Activated CD4-positive, alpha-beta T cell treated with anti-CD3 and anti-CD28 coated beads, Interleukin-2, amount 10 ng/mL, durations not matched to agents 24 days and 14 days (primary cell): ENCODE measurements around the gene ADRA2C. TPM values are rescaled to one million over a fixed set of nuclear protein-coding genes. Genes with fewer than 3 reads are reported as not detected.

Source experiments
- DNase-seq: peaks from one replicate; pipeline ENCODE4 v3.0.0; 2022
- H3K27ac Mint-ChIP-seq: one replicate; pipeline ENCODE4 v1.8.0; 2022; ENCODE audit warnings: mild to moderate bottlenecking, mixed read lengths
- H3K27me3 Mint-ChIP-seq: one replicate; pipeline ENCODE4 v1.8.0; 2022; ENCODE audit warnings: mixed read lengths
- H3K36me3 Mint-ChIP-seq: one replicate; pipeline ENCODE4 v1.8.0; 2022; ENCODE audit warnings: low read depth, mild to moderate bottlenecking, mixed read lengths
- H3K4me1 Mint-ChIP-seq: one replicate; pipeline ENCODE4 v1.8.0; 2021; ENCODE audit warnings: mixed read lengths
- H3K4me3 Mint-ChIP-seq: one replicate; pipeline ENCODE4 v1.8.0; 2022; ENCODE audit warnings: mild to moderate bottlenecking, moderate library complexity, mixed read lengths
- H3K9me3 Mint-ChIP-seq: one replicate; pipeline ENCODE4 v1.8.0; 2021; ENCODE audit warnings: mixed read lengths
- intact Hi-C: fragments of 100-400 bp; cut with micrococcal nuclease; formaldehyde crosslinking; loops from one replicate; pipeline ENCODE4 v1.15.1; 2023
- total RNA-seq: library from RNA; stranded (reverse); gene quantifications from 2 replicates; pipeline ENCODE4 v1.2.3, GENCODE V29; 2022

Gene ADRA2C
- total RNA-seq, 1 donor from 2014 or later, result not detected

- H3K9me3 Mint-ChIP-seq, result peaks cover 11% of the 10 kb centered on the region
- no peak overlapping the region for H3K27ac Mint-ChIP-seq
- no peaks in the 10 kb centered on the region for H3K27me3 Mint-ChIP-seq
- no peak overlapping the region for H3K4me3 Mint-ChIP-seq
- DNase-seq, result no peak
- intact Hi-C loops, result no loop called here
- no peaks in the 10 kb centered on the region for H3K36me3 Mint-ChIP-seq
- no peaks in the 10 kb centered on the region for H3K4me1 Mint-ChIP-seq
Observed at GRCh38 chr4:3797831-3798790, 31.9 kb downstream of the ADRA2C start.

GRCh38 chr4:3799496-3799895 lies 33.3 kb downstream of the ADRA2C start:
- no peak overlapping the region for H3K27ac Mint-ChIP-seq
- intact Hi-C loops, result no loop called here

GRCh38 chr4:3800351-3800750 lies 34.2 kb downstream of the ADRA2C start:
- Mint-ChIP-seq H3K9me3 (peaks cover 4% of the 10 kb centered on the region), H3K27me3 (no peaks in the 10 kb centered on the region), H3K36me3 (no peaks in the 10 kb centered on the region), H3K27ac (no peak overlapping the region), H3K4me1 (no peaks in the 10 kb centered on the region), H3K4me3 (no peak overlapping the region)
- DNase-seq, result no peak
- intact Hi-C loops, result no loop called here

More at GRCh38 chr4:3799496-3799895, 33.3 kb downstream of the ADRA2C start:
- H3K27me3 Mint-ChIP-seq, result no peaks in the 10 kb centered on the region
- H3K4me3 Mint-ChIP-seq, result no peak overlapping the region
- H3K4me1 Mint-ChIP-seq, result no peaks in the 10 kb centered on the region
- H3K9me3 Mint-ChIP-seq, result peaks cover 8% of the 10 kb centered on the region
- no peak for DNase-seq
- H3K36me3 Mint-ChIP-seq, result no peaks in the 10 kb centered on the region

GRCh38 chr4:3801521-3801920 lies 35.3 kb downstream of the ADRA2C start:
- Mint-ChIP-seq H3K27ac (no peak overlapping the region), H3K36me3 (no peaks in the 10 kb centered on the region), H3K4me3 (no peak overlapping the region), H3K9me3 (no peaks in the 10 kb centered on the region), H3K4me1 (no peaks in the 10 kb centered on the region), H3K27me3 (no peaks in the 10 kb centered on the region)
- DNase-seq, result no peak
- intact Hi-C loops, result no loop called here

GRCh38 chr4:3801931-3802550 lies 35.9 kb downstream of the ADRA2C start:
- intact Hi-C loops, result no loop called here
- no peaks in the 10 kb centered on the region for H3K4me1 Mint-ChIP-seq
- H3K27ac Mint-ChIP-seq, result no peak overlapping the region
- no peaks in the 10 kb centered on the region for H3K9me3 Mint-ChIP-seq
- no peak for DNase-seq
- no peaks in the 10 kb centered on the region for H3K36me3 Mint-ChIP-seq
- H3K27me3 Mint-ChIP-seq, result no peaks in the 10 kb centered on the region
- H3K4me3 Mint-ChIP-seq, result no peak overlapping the region

DNA sequence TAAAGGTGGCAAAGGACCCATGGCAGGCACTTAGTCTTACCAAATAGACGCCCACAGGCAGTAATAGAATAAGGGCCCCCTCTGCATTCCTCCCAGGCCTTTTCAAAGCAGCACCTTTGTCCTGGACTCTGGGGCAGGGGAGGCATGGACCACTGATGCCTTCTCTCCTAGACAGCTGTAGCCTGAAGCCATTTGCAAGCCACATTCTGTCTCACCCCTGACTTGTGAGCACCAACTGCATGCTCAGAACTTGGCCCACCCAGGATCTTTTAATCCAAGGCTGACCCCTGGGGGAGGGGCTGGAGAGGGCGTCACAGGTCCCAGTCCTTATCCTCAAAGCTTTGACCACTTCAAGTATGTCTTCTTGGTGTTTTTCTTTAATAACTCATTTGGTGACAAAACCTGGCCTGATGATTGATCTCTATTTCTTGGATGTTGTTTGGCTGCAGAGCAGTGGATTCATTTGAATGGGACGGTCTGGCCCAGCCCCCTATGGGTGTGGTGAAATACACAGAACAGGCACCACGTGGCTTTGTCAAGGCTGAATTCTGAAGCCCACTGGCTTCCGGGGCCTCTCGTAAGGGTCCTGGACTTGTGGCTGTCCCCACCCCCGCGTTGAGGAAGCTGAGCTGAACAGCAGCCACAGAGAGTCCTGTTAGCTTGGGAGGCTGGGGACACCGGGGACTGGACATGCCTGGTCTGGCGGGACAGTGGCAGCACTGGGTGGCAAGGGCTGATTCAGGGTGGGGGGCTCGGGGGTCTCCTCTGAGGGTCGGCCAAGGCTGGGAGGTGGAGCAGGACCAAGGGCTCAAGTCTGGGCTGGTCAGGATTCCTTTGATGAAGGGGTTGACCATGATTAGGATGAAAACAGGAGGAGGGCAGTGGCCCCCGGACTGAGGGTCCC lies 36.6 kb downstream of the ADRA2C start:
- H3K9me3 Mint-ChIP-seq, result no peaks in the 10 kb centered on the region
- intact Hi-C loops, result no loop called here
- H3K36me3 Mint-ChIP-seq, result no peaks in the 10 kb centered on the region
- no peak for DNase-seq
- no peaks in the 10 kb centered on the region for H3K4me1 Mint-ChIP-seq
- H3K27me3 Mint-ChIP-seq, result peaks cover 3% of the 10 kb centered on the region
- H3K27ac Mint-ChIP-seq, result no peak overlapping the region
- no peak overlapping the region for H3K4me3 Mint-ChIP-seq

GRCh38 chr4:3803475-3803847 lies 37.3 kb downstream of the ADRA2C start:
- Mint-ChIP-seq H3K4me1 (no peaks in the 10 kb centered on the region), H3K27ac (no peak overlapping the region), H3K4me3 (no peak overlapping the region), H3K27me3 (peaks cover 7% of the 10 kb centered on the region), H3K36me3 (no peaks in the 10 kb centered on the region), H3K9me3 (no peaks in the 10 kb centered on the region)
- no peak for DNase-seq
- intact Hi-C loops, result no loop called here

GRCh38 chr4:3803946-3804345 lies 37.8 kb downstream of the ADRA2C start:
- H3K9me3 Mint-ChIP-seq, result no peaks in the 10 kb centered on the region
- H3K36me3 Mint-ChIP-seq, result no peaks in the 10 kb centered on the region
- H3K27me3 Mint-ChIP-seq, result peaks cover 7% of the 10 kb centered on the region
- DNase-seq, result no peak
- intact Hi-C loops, result no loop called here
- H3K4me1 Mint-ChIP-seq, result no peaks in the 10 kb centered on the region
- no peak overlapping the region for H3K27ac Mint-ChIP-seq
- H3K4me3 Mint-ChIP-seq, result no peak overlapping the region

- H3K4me1 Mint-ChIP-seq, result no peaks in the 10 kb centered on the region
- H3K9me3 Mint-ChIP-seq, result no peaks in the 10 kb centered on the region
- H3K27me3 Mint-ChIP-seq, result peaks cover 7% of the 10 kb centered on the region
- H3K4me3 Mint-ChIP-seq, result no peak overlapping the region
- no peaks in the 10 kb centered on the region for H3K36me3 Mint-ChIP-seq
- H3K27ac Mint-ChIP-seq, result no peak overlapping the region
- no peak for DNase-seq
- intact Hi-C loops, result no loop called here
Observed at GRCh38 chr4:3805026-3805425, 38.8 kb downstream of the ADRA2C start.

DNA sequence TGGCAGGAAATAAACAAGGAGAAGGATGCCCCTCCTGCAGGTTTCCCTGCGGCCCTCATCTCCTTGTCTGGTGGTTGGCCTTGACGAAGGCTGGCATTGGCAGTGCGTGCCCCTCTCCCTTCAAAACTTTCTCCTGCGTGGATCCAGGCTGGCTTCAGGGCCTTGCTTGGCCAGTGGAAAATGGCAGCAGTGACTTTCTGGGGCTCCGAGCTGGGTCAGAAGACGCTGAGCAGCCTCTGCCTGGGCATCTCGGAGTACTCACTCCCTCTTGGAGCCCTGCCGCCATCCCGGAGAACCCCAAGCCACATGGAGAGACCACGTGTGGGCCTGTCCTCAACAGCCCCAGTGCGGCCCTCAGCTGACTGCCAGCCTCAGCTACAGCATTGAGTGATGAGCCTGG lies 39.5 kb downstream of the ADRA2C start:
- Mint-ChIP-seq H3K27ac (no peak overlapping the region), H3K36me3 (no peaks in the 10 kb centered on the region), H3K9me3 (no peaks in the 10 kb centered on the region), H3K27me3 (peaks cover 7% of the 10 kb centered on the region), H3K4me1 (no peaks in the 10 kb centered on the region), H3K4me3 (no peak overlapping the region)
- intact Hi-C loops, result no loop called here
- no peak for DNase-seq

- no peak for DNase-seq
- Mint-ChIP-seq H3K4me3 (no peak overlapping the region), H3K4me1 (no peaks in the 10 kb centered on the region), H3K27me3 (peaks cover 7% of the 10 kb centered on the region), H3K36me3 (no peaks in the 10 kb centered on the region), H3K9me3 (no peaks in the 10 kb centered on the region), H3K27ac (no peak overlapping the region)
- intact Hi-C loops, result no loop called here
Observed at GRCh38 chr4:3807311-3807710, 41.1 kb downstream of the ADRA2C start.

GRCh38 chr4:3807822-3808496 lies 41.8 kb downstream of the ADRA2C start:
- Mint-ChIP-seq H3K9me3 (no peaks in the 10 kb centered on the region), H3K27ac (no peak overlapping the region), H3K36me3 (no peaks in the 10 kb centered on the region), H3K4me3 (no peak overlapping the region), H3K27me3 (peaks cover 7% of the 10 kb centered on the region), H3K4me1 (no peaks in the 10 kb centered on the region)
- no peak for DNase-seq
- intact Hi-C loops, result no loop called here

GRCh38 chr4:3808597-3808996 lies 42.4 kb downstream of the ADRA2C start:
- no peak for DNase-seq
- no peaks in the 10 kb centered on the region for H3K9me3 Mint-ChIP-seq
- H3K36me3 Mint-ChIP-seq, result no peaks in the 10 kb centered on the region
- no peaks in the 10 kb centered on the region for H3K4me1 Mint-ChIP-seq
- no peak overlapping the region for H3K4me3 Mint-ChIP-seq
- peaks cover 7% of the 10 kb centered on the region for H3K27me3 Mint-ChIP-seq
- H3K27ac Mint-ChIP-seq, result no peak overlapping the region
- intact Hi-C loops, result no loop called here
